PC-3 (cell line): Measurements from ENCODE around the gene PTPRB. TPM values are rescaled to one million over a fixed set of nuclear protein-coding genes. Genes with fewer than 3 reads are reported as not detected.

ENCODE experiments used
- ATAC-seq: fragments of 200-7000 bp; cut with Tn5 transposase; 2 replicates; pipeline ENCODE4 v1.9.1; 2020; ENCODE audit warnings: mild to moderate bottlenecking, moderate library complexity
- BruUV-seq: library from RNA; stranded (reverse); fragments of 400-500 nt; replicated peaks from 2 replicates; lab custom pipeline; 2021; lab: Mats Ljungman, UMichigan
- CTCF ChIA-PET: fragments of 300-600 bp; sonication (Branson Sonifier 250); formaldehyde crosslinking; loops from one replicate; lab custom pipeline; 2022; ENCODE audit warnings: antibody characterized with exemption; lab: Charles Lee
- POLR2A ChIA-PET: fragments of 300-600 bp; sonication (Branson Sonifier 250); formaldehyde crosslinking; loops from one replicate; lab custom pipeline; 2022; ENCODE audit warnings: antibody characterized with exemption; ENCODE audit not compliant: unreplicated experiment; lab: Charles Lee
- DNase-seq: peaks from one replicate; pipeline ENCODE4 v3.0.0-alpha.2; 2015
- H2AFZ ChIP-seq: fragments of 300-600 bp; sonication (generic); 2 replicates; pipeline ENCODE4 v1.6.0; 2016; ENCODE audit warnings: antibody characterized with exemption, low read length
- H3F3A ChIP-seq: fragments of 300-600 bp; sonication (generic); one replicate; pipeline ENCODE4 v1.6.0; 2017; ENCODE audit warnings: antibody characterized with exemption, low read length, control low read depth, mild to moderate bottlenecking; ENCODE audit not compliant: unreplicated experiment
- H3K27ac ChIP-seq: fragments of 300-600 bp; sonication (generic); 2 replicates; pipeline ENCODE4 v1.5.1; 2016; ENCODE audit warnings: mild to moderate bottlenecking, low read length
- H3K27me3 ChIP-seq: fragments of 300-600 bp; sonication (generic); 2 replicates; pipeline ENCODE4 v1.6.1; 2016; ENCODE audit warnings: low read length, mixed read lengths
- H3K36me3 ChIP-seq: fragments of 300-600 bp; sonication (generic); 2 replicates; pipeline ENCODE4 v1.6.1; 2016; ENCODE audit warnings: low read depth, mixed run types, low read length, mixed read lengths
- H3K4me1 ChIP-seq: fragments of 300-600 bp; sonication (generic); 2 replicates; pipeline ENCODE4 v1.5.1; 2016; ENCODE audit warnings: low read length; ENCODE audit not compliant: insufficient read depth
- H3K4me2 ChIP-seq: fragments of 300-600 bp; sonication (generic); 2 replicates; pipeline ENCODE4 v1.6.0; 2016; ENCODE audit warnings: low read length
- H3K4me3 ChIP-seq: fragments of 300-600 bp; sonication (generic); 2 replicates; pipeline ENCODE4 v1.5.1; 2016; ENCODE audit warnings: mild to moderate bottlenecking, low read length, mixed read lengths
- H3K79me2 ChIP-seq: fragments of 300-600 bp; sonication (generic); 2 replicates; pipeline ENCODE4 v1.6.1; 2017; ENCODE audit warnings: low read length, mixed read lengths
- H3K9ac ChIP-seq: fragments of 300-600 bp; sonication (generic); 2 replicates; pipeline ENCODE4 v1.6.0; 2016; ENCODE audit warnings: mild to moderate bottlenecking, low read length
- H3K9me2 ChIP-seq: fragments of 300-600 bp; sonication (generic); replicated peaks from 2 replicates; pipeline ENCODE4 v1.6.1; 2016; ENCODE audit warnings: mixed run types, low read length, mixed read lengths
- H3K9me3 ChIP-seq: fragments of 300-600 bp; sonication (generic); 2 replicates; pipeline ENCODE4 v1.6.1; 2016; ENCODE audit warnings: low read length, mixed read lengths
- H4K20me1 ChIP-seq: fragments of 300-600 bp; sonication (generic); 2 replicates; pipeline ENCODE4 v1.6.1; 2016; ENCODE audit warnings: low read length, mixed read lengths
- EZH2 ChIP-seq: fragments of 300-600 bp; sonication (generic); IDR thresholded peaks from one replicate; pipeline ENCODE4 v1.6.1; 2017; ENCODE audit warnings: antibody characterized with exemption, mild to moderate bottlenecking, low read length; ENCODE audit not compliant: unreplicated experiment
- EZH2phosphoT487 ChIP-seq: fragments of 300-600 bp; sonication (generic); IDR thresholded peaks from 2 replicates; pipeline ENCODE4 v1.6.1; 2018; ENCODE audit warnings: mild to moderate bottlenecking, antibody characterized with exemption, low read length, borderline replicate concordance
- intact Hi-C: fragments of 100-400 bp; cut with micrococcal nuclease; formaldehyde crosslinking; loops from 2 replicates; pipeline ENCODE4 v1.9.0; 2023
- total RNA-seq: library from RNA; depleted of rRNA; stranded (reverse); fragments of >200 nt; gene quantifications from 2 replicates; pipeline ENCODE4 v1.2.3, GENCODE V29; 2014
- TF ChIP-seq, protein P1 (sequence below): fragments of 300-600 bp; sonication (generic); conservative IDR thresholded peaks from 2 replicates; pipeline ENCODE4 v1.5.1; 2017; ENCODE audit warnings: antibody characterized with exemption, low read depth, mild to moderate bottlenecking, low read length

Gene PTPRB
- total RNA-seq, 1 experiment from 2014 or later, result 0.66 TPM

DNA sequence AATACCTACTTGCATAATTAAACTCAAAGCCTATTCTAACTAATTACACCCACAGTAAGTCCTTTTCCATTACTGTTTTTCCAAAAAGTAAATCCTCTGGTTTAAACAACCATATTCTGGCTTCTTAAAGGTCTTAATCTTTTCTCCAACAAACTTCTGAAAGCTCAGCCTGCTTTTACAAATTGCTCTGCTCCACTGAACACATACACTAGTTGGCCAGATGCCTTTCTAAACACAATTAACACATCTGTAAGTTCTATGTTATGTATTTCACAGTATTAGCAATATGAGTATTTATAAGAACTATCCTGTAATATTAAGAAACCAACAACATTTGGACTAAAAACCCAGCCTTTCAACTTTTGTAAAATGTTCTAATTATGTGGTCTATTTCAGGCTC, 30.1 kb downstream of the PTPRB start:
- no peaks in the 10 kb centered on the region for H3F3A ChIP-seq
- no peaks in the 10 kb centered on the region for H3K79me2 ChIP-seq
- H2AFZ ChIP-seq, result no peak overlapping the region
- no peak for ATAC-seq
- H3K4me3 ChIP-seq, result no peak overlapping the region
- intact Hi-C loops, result no loop called here
- H4K20me1 ChIP-seq, result no peaks in the 10 kb centered on the region
- no peak overlapping the region for H3K27ac ChIP-seq
- no peak overlapping the region for H3K9ac ChIP-seq
- no peak overlapping the region for H3K4me2 ChIP-seq
- CTCF ChIA-PET, result interaction anchor here (0.6 kb wide), 1 partner anchor 86 kb away, joined by 3 read pairs; no protein-coding TSS in a partner anchor
- H3K27me3 ChIP-seq, result no peaks in the 10 kb centered on the region
- H3K36me3 ChIP-seq, result no peaks in the 10 kb centered on the region
- BruUV-seq, result no TSS peak
- TF ChIP-seq EZH2phosphoT487 (no peak), EZH2 (no peak)
- TF ChIP-seq, protein P1, sequence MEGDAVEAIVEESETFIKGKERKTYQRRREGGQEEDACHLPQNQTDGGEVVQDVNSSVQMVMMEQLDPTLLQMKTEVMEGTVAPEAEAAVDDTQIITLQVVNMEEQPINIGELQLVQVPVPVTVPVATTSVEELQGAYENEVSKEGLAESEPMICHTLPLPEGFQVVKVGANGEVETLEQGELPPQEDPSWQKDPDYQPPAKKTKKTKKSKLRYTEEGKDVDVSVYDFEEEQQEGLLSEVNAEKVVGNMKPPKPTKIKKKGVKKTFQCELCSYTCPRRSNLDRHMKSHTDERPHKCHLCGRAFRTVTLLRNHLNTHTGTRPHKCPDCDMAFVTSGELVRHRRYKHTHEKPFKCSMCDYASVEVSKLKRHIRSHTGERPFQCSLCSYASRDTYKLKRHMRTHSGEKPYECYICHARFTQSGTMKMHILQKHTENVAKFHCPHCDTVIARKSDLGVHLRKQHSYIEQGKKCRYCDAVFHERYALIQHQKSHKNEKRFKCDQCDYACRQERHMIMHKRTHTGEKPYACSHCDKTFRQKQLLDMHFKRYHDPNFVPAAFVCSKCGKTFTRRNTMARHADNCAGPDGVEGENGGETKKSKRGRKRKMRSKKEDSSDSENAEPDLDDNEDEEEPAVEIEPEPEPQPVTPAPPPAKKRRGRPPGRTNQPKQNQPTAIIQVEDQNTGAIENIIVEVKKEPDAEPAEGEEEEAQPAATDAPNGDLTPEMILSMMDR, result no peak
- no peaks in the 10 kb centered on the region for H3K9me3 ChIP-seq
- POLR2A ChIA-PET, result no interaction called here
- no peaks in the 10 kb centered on the region for H3K9me2 ChIP-seq
- peaks cover 26% of the 10 kb centered on the region; the same call in 1 of the 2 replicates for H3K4me1 ChIP-seq
- no peak for DNase-seq

- Histone ChIP-seq H4K20me1 (no peaks in the 10 kb centered on the region), H2AFZ (no peak overlapping the region), H3K4me1 (peaks cover 26% of the 10 kb centered on the region; the same call in 1 of the 2 replicates), H3K4me3 (no peak overlapping the region), H3F3A (no peaks in the 10 kb centered on the region), H3K79me2 (no peaks in the 10 kb centered on the region), H3K27me3 (no peaks in the 10 kb centered on the region), H3K4me2 (no peak overlapping the region), H3K36me3 (no peaks in the 10 kb centered on the region), H3K9me3 (no peaks in the 10 kb centered on the region), H3K9ac (no peak overlapping the region), H3K9me2 (no peaks in the 10 kb centered on the region), H3K27ac (no peak overlapping the region)
- peak; percentile 79 for DNase-seq
- ChIA-PET POLR2A (no interaction called here), CTCF (no interaction called here)
- intact Hi-C loops, result no loop called here
- no TSS peak for BruUV-seq
- ATAC-seq, result no peak
- TF ChIP-seq, protein P1, result no peak
- no peak for TF ChIP-seq EZH2
- TF ChIP-seq EZH2phosphoT487, result no peak
Measured at GRCh38 chr12:70605976-70606375, 31.3 kb downstream of the PTPRB start.

DNA sequence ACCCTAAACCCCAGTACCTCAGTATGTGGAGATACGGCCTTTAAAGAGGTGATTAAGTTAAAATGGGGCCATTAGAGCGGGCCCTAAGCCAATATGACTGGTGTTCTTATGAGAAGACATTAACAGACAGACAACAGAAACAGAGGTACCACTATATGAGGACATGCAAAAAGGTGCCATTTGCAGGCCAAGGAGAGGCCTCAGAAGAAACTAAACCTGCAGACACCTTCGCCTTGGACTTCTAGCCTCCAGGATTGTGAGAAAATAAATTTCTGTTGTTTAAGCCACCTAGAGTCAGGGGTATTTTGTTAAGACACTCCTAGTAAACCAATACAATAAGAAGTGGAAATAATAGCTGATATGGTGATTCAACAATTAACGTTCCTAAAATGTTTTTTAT, 32.6 kb downstream of the PTPRB start:
- TF ChIP-seq EZH2, result no peak
- TF ChIP-seq, protein P1, result no peak
- no peak for TF ChIP-seq EZH2phosphoT487
- Histone ChIP-seq H3K4me3 (no peak overlapping the region), H4K20me1 (no peaks in the 10 kb centered on the region), H3K79me2 (no peaks in the 10 kb centered on the region), H3K9ac (no peak overlapping the region), H3K27ac (no peak overlapping the region), H3K36me3 (no peaks in the 10 kb centered on the region), H3K4me1 (peaks cover 26% of the 10 kb centered on the region; the same call in 1 of the 2 replicates), H3K27me3 (no peaks in the 10 kb centered on the region), H3K4me2 (no peak overlapping the region), H3K9me2 (no peaks in the 10 kb centered on the region), H2AFZ (no peak overlapping the region), H3F3A (no peaks in the 10 kb centered on the region), H3K9me3 (no peaks in the 10 kb centered on the region)
- intact Hi-C loops, result no loop called here
- DNase-seq (no peak), ATAC-seq (no peak)
- ChIA-PET POLR2A (no interaction called here), CTCF (no interaction called here)
- no TSS peak for BruUV-seq
